Erythroblast (primary cell): ENCODE measurements around the gene XKR7.

Experiments used
- GATA1 ChIP-seq: IDR thresholded peaks from 2 replicates; pipeline ENCODE4 v1.6.1; 2011; ENCODE audit warnings: low read depth, mild to moderate bottlenecking, control low read depth, low read length, moderate library complexity
- POLR2A ChIP-seq: IDR thresholded peaks from 2 replicates; pipeline ENCODE4 v1.6.1; 2011; ENCODE audit warnings: mild to moderate bottlenecking, low read length

DNA sequence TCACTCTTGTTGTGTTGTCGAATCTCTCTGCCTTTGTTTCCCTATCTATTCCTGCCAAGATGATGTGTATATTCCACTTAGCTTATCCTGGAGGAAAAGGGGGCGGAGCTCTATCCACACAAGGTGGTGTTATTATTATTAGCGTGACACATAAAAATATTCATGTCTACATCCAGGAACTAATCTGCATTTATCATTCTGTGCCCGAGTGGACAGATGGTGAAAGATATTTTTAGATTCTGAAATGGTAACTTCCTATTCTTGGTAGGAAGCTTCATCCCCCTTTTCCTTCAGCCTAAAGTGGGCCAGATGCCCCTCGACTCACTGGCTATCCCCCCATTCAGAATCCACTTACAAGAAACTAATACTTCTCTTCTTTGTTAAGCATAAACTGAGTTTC lies 2.0 kb downstream of the XKR7 start:
- TF ChIP-seq POLR2A (no peak), GATA1 (no peak)
